T-helper 9 cell (primary cell): ENCODE results near the gene CCL16.
"Not testable (repeated sequence)": the region's sequence is repeated elsewhere in the genome, so short reads cannot be mapped to it uniquely, and the experiment has no call there.

ENCODE experiments used
- DNase-seq: peaks from one replicate; pipeline ENCODE4 v3.0.0-alpha.2; 2020

Gene CCL16

DNA sequence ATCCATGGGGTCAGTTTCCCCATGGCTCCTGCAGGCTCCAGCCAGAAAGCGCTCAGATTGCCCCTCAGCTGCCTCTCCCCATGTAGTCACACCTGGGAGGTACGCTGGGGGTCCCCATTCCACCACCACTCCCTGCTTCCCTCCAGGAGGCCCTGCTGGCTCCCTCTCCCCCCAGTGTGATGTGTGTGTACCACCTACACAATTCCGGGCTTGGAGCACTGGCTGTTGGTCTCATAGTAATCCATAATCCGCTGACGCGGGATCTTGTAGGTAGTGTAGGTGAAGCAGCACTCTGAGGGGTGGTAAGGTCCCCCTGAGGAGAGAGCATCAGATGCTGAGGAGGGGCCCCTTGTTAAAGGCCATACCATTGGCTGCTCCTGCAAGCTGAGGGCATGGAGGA, 2.8 kb upstream of the CCL16 start:
- DNase-seq = no peak

DNA sequence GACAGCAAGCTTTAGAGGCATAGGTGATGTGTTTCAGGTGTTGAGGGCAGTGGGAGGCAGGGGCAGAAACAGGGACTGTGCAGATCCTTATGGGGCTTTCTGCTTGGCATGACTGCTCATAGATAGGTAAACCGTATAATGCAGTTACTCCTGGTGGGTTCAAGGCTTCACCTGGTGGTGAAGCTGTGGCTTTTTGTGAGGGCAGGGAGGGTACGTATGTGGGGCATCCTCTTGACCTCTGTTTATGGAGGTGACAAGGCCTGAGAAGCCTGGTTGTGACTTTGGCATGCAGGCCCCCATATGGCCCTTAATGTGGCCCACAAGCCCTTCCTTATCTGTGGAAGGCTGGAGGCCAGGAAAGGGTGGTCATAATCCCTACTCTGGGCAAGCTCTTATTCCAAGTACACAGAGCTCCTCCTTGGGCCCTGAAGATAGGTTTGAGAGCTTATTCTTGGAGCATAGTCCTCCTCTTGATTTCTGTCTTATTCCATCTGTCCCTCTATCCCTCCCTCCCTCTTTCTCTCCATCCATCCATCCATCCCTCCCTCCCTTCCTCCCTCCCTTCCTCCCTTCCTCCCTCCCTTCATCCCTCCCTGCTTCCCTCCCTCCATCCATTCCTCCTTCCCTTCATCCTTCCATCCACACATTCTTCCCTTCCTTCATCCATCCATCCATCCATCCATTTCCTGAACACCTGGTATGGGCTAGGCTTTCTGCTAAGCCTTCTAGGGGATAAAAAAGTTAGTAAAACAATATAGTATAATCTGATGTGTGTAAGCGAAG, 1.3 kb upstream of the CCL16 start:
- DNase-seq = no peak

DNA sequence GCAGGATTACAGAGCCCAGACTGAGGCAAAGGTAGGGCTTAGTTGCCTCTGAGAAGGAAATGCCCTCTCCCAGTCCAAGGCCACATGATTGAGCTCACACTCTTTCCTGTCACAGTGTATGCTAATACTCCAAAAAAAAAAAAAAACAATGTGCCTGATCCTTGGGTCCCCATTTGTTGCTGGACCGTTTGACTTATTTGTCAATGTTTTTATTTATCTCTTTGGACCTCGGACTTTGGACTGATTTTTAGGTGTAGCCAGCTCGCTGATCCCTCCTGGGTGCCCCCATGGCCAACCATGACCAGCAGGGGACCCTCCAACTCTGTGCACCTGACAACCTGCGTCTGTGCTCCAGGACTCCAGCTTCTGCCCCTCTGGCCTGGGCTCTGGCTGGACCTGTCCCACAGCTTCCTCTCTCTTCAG, 622 bp upstream of the CCL16 start:
- no peak for DNase-seq

DNA sequence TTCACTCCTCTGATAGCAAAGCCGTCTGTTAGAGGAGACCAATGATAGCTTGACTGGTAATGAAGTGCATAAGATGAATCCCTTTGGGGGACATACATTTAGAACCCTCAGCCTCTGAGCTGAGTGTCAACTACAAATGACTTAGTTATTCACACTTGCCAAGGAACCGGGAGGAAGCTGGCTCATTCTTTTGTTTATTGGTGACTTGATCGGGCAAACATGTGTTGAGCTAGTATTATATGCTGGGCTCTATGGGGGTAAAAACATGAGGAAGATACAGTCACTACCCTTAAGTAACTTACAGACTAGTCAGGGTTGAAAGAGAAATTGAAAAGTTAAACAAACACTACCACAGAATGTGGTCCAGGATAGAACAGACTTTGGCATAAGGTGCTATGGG, 3.0 kb downstream of the CCL16 start:
- DNase-seq = no peak

DNA sequence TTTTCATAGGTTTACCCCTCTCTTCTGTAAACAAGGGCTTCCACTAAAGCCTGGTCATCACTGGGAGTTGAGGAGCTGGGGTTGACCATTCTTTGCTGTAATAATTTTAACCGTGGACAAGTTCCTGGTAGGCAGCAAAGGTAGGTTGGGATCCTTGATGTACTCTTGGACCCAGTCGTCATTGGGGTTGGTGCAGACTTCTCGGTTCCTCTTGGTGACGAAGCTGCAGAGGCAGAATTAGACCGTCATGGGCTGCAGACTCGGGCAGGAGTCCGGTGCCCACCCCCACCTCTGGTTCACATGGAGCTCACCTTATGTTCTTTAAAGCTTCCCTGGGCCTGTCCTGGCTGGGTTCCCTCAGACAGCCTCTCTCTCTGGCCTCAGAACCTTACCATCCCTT, 3.8 kb downstream of the CCL16 start:
- DNase-seq = no peak

DNA sequence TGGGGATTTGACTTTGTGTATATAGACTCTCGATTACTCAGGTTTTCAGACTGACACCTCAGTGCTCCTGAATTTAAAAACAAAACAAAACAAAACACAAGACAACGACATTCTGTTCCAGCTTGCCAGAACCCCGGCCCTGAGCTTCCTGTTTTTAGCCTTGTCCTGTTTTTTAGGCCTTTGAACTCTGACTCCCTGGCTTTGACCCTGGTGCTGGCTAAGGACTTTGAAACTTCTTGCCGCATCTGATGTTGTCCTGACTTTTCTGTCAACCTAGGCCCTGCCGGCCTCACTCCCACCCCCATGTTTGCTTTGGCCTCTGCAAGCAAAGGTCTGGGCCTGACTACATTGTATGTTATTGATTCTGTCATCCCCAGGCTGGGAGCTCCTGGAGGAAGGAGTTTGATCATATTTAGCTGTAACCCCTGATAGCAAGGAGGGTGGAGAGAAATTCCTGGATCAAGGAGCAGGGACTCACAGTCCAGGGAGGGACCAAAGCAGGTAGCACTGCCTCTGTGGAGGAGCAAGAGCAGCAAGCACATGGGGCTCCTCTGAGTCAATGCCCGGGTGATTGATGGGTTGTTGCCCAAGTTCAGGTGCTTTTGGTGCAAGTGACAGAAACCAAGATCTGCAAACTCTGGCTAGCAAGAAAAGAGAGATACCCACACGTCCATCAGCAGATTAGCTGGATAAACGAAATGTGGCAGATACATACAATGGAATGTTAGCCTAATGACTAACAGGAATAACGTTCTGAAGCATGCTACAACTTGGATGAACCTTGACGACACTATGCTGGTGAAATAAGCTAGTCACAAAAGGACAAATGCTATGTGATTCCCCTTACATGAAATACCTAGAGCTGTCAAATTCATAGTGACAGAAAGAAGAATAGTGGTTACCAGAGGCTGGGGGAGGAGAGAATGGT, 7.7 kb downstream of the CCL16 start:
- no peak for DNase-seq

DNA sequence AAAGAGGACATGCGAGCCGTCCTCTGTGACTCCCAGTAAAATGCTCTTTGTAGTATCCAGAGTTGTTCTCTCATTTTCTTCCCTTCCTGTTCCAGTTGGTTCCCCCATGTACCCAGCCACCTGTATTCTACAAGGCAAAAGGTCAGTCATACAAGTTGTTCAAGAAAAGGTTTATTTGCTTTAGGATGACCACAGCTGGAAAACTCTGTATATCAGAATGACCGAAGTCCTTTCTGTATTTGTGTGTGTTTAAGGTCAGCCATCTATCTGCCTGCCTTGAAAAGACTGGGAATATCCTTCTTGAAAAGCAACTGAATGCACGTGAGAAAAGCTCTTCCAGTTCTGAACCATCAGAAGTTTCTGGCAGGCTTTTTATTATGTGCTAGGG, 8.4 kb downstream of the CCL16 start:
- DNase-seq = no peak

DNA sequence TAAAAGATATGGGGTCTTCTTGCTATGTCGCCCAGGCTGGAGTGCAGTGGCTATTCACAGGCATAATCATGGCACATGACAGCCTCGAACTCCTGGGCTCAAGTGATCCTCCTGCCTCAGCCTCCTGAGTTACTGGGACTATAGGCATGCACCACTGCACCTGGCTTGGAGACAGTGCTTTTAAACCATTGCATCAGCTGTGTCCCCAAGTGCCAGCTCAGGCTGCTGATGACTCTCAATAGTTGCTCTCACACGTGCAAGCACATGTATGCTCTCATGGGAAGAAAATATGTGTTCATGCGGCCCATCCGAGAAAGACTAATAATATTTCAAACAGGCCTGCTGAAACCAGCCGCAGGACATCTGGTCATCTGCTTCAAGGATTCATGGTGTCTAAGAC, 8.8 kb downstream of the CCL16 start:
- DNase-seq = no peak

DNA sequence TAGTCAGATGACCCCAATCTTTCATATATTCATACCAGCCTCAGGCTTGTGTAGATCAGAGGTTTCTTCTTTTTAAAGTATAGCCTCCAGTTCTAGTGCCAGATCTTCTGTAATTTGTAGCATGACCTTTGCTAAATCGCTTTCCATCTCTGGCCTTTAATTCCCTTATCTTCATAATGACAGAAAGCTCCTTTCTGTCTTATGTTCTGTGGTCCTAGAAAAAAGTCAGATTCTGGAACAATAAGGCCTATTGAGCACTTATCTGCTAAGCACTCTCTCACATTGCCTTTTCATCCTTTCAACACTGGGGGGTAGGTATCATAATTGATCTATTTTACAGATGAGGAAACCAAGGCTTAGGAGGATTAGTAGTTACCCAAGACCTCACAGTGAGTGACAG, 9.2 kb downstream of the CCL16 start:
- DNase-seq = no peak

DNA sequence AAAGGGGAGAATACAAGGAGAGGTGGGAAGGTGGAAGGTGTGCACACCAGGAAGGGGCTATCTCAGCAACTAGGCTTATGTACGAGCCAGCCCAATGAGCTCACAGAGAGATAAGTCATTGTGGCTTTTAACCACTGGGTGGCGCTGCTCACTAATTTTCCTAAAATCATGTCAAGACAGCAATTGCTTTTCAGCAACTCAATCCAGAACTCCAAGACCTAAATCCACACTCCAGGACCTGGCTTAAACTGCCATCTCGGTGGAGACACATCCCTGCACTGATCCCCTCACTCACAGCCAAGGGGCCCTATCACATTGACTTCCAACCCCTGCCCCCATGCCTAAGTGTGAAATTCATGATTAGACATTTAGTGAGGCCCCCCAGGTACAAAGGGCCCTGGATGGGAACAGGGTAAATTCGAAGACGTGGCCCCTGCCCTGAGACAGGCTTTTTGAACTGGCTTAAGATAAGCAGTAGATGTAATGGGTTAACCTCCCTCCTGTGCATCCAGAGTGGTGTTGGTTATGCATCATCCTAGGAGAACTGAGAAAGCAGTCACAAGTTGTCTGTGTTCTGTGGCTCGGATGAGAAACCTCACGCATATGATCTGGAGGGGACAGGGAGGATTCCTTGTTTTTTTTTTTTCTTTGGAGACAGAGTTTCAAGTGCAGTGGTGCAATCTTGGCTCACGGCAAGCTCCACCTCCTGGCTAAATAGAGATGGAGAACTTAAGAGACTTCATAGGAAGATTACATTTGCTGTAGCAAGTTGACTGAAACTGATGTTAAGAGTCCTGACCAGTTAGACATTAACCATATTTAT, 11.5 kb downstream of the CCL16 start:
- DNase-seq = peak; percentile 63

DNA sequence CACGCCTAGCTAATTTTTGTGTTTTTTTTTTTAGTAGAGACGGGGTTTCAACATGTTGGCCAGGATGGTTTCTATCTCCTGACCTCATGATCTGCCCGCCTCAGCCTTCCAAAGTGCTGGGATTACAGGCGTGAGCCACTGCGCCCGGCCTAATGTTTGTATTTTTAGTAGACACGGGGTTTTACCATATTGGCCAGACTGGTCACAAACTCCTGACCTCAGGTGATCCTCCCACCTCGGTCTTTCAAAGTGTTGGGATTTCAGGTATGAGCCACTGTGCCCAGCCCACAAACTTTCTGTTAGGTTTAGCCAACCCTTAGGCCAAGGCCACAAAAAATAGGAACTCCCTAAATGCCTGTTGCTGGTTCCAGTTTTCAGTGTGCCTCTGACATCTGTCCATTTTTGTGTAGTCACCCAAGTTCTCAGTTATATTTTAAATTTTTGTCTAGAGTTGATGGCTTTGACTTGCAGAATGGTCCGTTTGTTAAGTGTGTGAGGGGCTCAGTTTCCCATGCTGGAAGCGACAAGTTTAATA, 12.7 kb downstream of the CCL16 start:
- DNase-seq = no peak

DNA sequence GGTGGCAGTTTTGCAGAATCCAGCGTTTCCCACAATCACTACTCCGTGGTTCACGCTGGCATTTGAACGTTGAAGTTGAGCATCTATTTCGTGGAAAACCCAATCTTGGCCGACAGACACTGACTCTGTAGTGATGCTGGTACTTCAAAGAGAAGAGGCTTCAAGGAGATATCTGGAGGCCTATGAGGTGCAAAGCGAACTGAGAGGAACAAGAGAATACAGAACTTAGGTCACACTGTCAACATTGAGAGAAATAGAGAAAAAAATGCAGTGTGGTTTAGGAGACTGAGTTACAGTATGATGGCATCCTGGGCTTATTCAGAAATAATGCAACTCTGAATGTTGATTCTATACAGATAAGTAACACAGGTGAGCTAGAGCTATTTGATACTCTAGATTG, 16.0 kb downstream of the CCL16 start:
- DNase-seq = no peak

DNA sequence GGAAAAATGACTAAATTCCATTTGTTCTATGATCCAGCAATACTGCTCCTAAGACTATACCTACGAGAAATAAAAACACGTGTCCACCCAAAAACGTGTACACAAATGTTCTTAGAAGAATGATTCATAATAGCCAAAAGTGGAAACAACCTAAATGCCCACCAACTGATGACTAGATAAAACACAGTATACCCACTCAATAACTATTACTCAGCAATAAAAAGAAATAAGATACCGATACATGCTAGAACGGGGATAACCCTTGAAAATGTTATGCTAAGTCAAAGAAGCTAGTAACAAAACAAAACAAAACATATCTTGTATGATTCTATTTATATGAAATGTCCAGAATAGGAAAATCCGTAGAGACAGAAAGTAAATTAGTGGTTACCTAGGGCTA, 17.6 kb downstream of the CCL16 start:
- no peak for DNase-seq

DNA sequence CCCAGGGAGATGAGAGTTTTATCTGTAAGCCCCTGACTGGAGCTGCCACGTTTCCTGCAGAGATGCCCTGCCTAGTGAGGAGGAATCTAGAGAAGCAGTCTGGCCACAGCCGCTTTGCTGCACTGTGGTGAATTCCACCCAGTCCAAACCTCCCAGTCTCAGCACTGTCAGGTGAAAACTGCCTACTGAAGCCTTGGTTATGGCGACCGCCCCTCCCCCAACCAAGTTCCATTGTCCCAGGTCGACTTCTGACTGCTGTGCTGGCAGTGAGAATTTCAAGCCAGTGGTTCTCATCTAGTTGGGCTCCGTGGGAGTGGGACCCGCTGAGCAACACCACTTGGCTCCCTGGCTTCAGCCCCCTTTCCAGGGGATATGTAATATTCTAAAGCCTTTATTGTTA, 27.6 kb downstream of the CCL16 start:
- DNase-seq = no peak

DNA sequence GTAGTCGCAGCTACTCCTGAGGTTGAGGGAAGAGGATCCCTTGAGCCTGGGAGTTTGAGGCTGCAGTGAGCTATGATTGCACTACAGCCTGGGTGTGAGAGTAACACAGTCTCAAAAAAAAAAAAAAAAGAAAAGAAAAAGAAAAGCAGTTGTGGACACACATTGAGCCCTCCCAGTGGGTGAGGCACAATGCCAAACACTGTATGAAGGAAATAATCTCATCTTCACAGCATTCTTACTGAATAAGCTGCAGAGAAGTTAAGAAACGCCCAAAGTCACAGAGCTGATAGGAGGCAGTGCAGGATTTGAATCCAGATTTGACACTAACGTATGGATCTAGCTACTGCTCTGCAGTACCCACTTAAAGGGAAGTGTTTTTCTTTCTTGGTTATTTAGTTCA, 31.9 kb downstream of the CCL16 start:
- no peak for DNase-seq

DNA sequence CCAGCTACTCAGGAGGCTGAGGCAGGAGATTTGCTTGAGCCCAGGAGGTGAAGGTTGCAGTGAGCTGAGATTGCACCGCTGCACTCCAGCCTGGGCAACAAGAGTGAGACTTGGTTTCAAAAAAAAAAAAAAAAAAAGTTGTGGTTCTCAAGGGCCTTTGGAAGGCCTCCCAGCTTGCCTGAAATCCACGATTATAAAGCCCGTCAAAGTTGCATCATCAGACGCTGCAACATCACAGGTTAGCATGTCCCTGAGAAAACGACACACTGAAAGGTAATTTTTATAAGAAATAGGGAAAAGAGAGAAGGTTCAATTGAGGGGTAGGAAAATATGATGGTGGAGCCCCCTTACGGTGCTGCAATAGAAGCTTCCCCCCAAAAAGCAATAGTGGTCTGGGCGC, 33.2 kb downstream of the CCL16 start:
- no peak for DNase-seq

DNA sequence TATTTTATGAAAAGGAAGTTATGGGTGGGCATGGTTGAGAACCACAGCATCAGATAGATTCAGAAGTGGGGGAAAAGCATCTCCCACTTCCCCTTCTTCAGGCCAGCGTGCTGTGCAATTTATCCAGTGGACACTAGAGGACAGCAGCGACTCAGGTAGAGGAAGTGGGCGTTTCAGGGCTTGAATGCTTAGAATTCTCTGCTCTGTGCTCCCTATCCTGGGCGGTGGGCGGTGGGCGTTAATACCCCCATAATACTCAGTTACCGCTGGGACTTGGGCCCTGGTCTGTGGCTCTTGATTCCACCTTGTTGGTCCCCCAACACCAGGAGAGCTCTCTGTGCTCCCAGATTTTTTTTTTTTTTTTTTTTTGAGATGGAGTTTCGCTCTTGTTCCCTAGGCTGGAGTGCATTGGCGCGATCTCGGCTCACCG, 34.1 kb downstream of the CCL16 start:
- DNase-seq = peak; percentile 12

DNA sequence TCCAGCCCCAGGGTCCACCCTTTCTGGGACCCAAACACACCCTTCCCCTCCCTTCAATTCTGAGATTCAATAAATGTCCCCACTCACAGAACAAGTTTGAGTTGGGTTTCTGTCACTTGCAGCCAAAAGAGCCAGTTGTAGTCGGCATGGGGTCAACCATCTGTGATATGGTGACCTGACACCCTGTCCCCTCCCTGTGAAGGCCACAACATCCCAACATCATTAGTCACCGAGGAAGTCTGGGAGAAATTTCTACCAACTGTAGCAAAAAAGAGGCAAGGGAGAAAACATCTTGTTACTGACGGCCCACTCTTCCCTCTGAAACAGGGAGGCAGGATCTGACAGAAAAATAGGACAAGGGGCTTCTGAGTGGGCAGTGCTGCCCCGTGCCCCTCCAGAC, 37.1 kb downstream of the CCL16 start:
- no peak for DNase-seq

DNA sequence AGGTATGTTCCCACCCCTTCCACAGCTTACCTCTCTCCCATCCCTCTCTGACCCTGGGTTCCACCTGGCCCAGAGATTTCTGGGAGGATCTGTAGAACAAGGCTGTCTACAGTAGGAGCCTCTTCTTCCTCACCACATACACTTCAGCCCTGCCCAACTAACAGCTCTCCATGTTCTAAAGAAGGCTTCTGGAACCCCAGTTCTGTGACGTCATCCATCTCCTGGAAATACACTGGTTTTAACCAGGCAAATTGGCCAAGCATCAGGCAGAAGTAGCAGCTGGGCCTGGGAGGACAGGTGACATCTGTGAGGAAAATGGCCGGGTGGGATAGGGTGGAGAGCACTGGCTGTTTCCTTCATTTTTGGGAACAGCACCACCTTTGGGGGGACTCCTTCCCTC, 37.8 kb downstream of the CCL16 start, which contains the start of gene LYZL6:
Gene LYZL6 (minus strand): TSS at position 177 of the 400 bp plus-strand sequence. CDS start 4,357 bp downstream, outside the sequence.
- no peak for DNase-seq

DNA sequence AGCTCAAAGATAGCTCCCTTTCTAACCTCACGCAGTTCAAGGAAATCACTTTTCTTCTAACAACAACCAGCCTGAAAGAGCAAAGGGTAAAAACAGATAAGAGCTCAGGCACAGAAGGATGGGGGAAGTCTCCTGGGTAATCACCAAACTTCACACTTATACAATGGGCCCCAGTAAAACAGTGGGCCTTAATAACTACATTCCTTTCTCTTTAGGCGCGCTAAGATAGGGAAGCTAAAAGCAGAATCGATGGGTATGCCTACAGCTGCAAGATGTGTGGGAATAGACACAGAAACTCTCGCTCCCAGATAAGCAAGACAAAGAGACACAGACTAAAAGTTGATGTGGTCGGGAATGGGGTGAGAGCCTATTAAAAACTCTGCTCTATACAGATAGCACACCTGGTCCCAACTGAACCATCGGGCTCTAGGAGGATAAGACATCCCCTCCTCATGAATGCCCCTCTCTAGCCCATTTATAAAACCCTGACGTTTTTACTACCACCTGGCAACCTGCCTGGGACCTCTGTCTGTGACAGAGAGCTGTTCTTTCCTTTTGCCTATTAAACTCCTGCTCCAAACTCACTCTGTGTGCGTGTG, 38.6 kb downstream of the CCL16 start:
- no peak for DNase-seq

DNA sequence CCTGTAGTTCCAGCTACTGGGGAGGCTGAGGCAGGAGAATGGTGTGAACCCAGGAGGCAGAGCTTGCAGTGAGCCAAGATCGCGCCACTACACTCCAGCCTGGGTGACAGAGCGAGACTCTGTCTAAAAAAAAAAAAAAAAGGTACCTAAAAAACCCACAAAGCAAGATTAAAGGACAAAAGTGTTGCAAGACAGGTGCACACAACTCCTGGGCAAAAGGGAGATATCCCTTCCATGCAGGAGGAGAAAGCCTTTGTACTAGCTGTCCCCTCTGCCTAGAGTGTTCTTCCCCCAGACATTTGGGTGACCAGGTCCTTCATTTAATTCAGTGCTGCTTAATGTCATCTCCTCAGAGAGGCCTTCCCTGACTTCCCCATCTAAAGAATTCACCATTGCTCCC, 42.8 kb downstream of the CCL16 start:
- not testable (repeated sequence) for DNase-seq

DNA sequence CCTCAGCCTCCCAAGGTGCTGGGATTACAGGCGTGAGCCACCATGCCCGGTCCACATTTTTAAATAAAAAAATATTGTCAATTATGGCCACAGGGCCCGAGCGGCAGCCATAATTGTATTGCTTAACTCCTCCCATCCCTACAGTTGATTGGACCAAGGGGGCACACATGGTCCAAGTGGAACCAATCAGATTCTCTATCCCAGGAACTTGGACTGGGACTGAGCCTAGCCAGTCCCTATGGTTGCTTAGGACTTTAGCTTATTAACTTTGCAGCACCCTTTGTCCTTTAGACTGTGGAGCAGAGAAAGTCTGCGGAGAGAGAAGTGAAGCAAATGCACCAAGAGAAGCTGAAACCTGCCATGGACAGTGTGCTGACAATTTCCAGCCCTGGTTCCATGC, 45.2 kb downstream of the CCL16 start:
- DNase-seq = no peak
